GM06990 (cell line): ENCODE results near the gene ZMAT3.

Experiments
- DNase-seq: peaks from one replicate; pipeline ENCODE4 v3.0.0-alpha.2; 2011; ENCODE audit not compliant: insufficient read length; ENCODE audit errors: extremely low read depth
- H3K27me3 ChIP-seq: replicated peaks from 2 replicates; pipeline ENCODE4 v1.6.0; 2011; ENCODE audit warnings: low read length; ENCODE audit not compliant: control insufficient read depth, insufficient read depth
- H3K36me3 ChIP-seq: 2 replicates; pipeline ENCODE4 v1.5.1; 2011; ENCODE audit warnings: low read length; ENCODE audit not compliant: control insufficient read depth, insufficient read depth
- H3K4me3 ChIP-seq: replicated peaks from 2 replicates; pipeline ENCODE4 v1.5.1; 2011; ENCODE audit warnings: low read depth, mild to moderate bottlenecking, control low read depth, low read length
- TF ChIP-seq, protein P1 (sequence below): IDR thresholded peaks from 2 replicates; pipeline ENCODE4 v1.5.1; 2011; ENCODE audit warnings: low read length, control low read depth, mild to moderate bottlenecking, inconsistent platforms; ENCODE audit not compliant: insufficient read depth, poor library complexity, severe bottlenecking

ZMAT3 gene

GRCh38 chr3:178990293-178990692, 81.3 kb downstream of the ZMAT3 start:
- H3K36me3 ChIP-seq = peaks cover 2% of the 10 kb centered on the region
- TF ChIP-seq, protein P1, sequence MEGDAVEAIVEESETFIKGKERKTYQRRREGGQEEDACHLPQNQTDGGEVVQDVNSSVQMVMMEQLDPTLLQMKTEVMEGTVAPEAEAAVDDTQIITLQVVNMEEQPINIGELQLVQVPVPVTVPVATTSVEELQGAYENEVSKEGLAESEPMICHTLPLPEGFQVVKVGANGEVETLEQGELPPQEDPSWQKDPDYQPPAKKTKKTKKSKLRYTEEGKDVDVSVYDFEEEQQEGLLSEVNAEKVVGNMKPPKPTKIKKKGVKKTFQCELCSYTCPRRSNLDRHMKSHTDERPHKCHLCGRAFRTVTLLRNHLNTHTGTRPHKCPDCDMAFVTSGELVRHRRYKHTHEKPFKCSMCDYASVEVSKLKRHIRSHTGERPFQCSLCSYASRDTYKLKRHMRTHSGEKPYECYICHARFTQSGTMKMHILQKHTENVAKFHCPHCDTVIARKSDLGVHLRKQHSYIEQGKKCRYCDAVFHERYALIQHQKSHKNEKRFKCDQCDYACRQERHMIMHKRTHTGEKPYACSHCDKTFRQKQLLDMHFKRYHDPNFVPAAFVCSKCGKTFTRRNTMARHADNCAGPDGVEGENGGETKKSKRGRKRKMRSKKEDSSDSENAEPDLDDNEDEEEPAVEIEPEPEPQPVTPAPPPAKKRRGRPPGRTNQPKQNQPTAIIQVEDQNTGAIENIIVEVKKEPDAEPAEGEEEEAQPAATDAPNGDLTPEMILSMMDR = no peak

DNA sequence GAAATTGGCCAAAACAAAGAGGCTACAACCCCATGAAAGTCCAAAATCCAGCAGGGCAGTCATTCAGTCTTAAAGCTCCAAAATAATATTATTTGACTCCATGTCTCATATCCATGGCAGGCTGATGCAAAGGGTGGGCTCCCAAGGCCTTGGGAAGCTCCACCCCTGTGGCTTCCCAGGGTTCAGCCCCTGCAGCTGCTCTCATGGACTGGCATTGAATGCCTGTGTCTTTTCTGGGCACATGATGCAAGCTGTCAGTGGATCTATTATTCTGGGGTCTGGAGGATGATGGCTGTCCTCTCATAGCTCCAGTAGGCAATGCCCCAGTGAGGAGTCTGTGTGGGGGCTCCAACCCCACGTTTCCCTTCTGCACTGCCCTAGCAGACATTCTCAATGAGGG, 81.8 kb downstream of the ZMAT3 start:
- Histone ChIP-seq H3K36me3 (peaks cover 2% of the 10 kb centered on the region), H3K4me3 (no peak overlapping the region), H3K27me3 (no peaks in the 10 kb centered on the region)
- TF ChIP-seq, protein P1 = no peak
- DNase-seq = no peak

More at GRCh38 chr3:178990293-178990692, 81.3 kb downstream of the ZMAT3 start:
- no peak for DNase-seq
- Histone ChIP-seq H3K27me3 (no peaks in the 10 kb centered on the region), H3K4me3 (no peak overlapping the region)

GRCh38 chr3:178987745-178988144, 83.9 kb downstream of the ZMAT3 start:
- DNase-seq = no peak
- H3K4me3 ChIP-seq = no peak overlapping the region
- TF ChIP-seq, protein P1 = no peak
- no peaks in the 10 kb centered on the region for H3K27me3 ChIP-seq
- H3K36me3 ChIP-seq = peaks cover 2% of the 10 kb centered on the region

- no peaks in the 10 kb centered on the region for H3K27me3 ChIP-seq
- H3K4me3 ChIP-seq = no peak overlapping the region
- no peak for DNase-seq
- peaks cover 2% of the 10 kb centered on the region for H3K36me3 ChIP-seq
- TF ChIP-seq, protein P1 = no peak
Observed at GRCh38 chr3:178986456-178986855, 85.2 kb downstream of the ZMAT3 start.

- DNase-seq = peak; percentile 32
- TF ChIP-seq, protein P1 = no peak
- Histone ChIP-seq H3K27me3 (no peaks in the 10 kb centered on the region), H3K4me3 (no peak overlapping the region), H3K36me3 (no peaks in the 10 kb centered on the region)
Observed at GRCh38 chr3:178982137-178982536, 89.5 kb downstream of the ZMAT3 start.

- H3K4me3 ChIP-seq = no peak overlapping the region
- no peaks in the 10 kb centered on the region for H3K36me3 ChIP-seq
- no peak for DNase-seq
- H3K27me3 ChIP-seq = no peaks in the 10 kb centered on the region
- TF ChIP-seq, protein P1 = no peak
Observed at GRCh38 chr3:178975320-178975719, 96.3 kb downstream of the ZMAT3 start.
